DOHH2 (cell line): ENCODE data around the gene DMRT1.

Experiments
- EZH2phosphoT487 ChIP-seq: fragments of 200-600 bp; sonication (generic); IDR thresholded peaks from 2 replicates; pipeline ENCODE4 v1.6.1; 2017; ENCODE audit warnings: borderline replicate concordance, mild to moderate bottlenecking, antibody characterized with exemption, low read length, moderate library complexity, mixed read lengths
- TF ChIP-seq, protein P1 (sequence below): fragments of 200-600 bp; sonication (generic); IDR thresholded peaks from one replicate; pipeline ENCODE4 v1.5.1; 2014; ENCODE audit warnings: antibody characterized with exemption, mild to moderate bottlenecking, low read depth, low read length; ENCODE audit not compliant: poor library complexity, severe bottlenecking

GRCh38 chr9:805151-805550 is 36.3 kb upstream of the DMRT1 start:
- TF ChIP-seq, protein P1, sequence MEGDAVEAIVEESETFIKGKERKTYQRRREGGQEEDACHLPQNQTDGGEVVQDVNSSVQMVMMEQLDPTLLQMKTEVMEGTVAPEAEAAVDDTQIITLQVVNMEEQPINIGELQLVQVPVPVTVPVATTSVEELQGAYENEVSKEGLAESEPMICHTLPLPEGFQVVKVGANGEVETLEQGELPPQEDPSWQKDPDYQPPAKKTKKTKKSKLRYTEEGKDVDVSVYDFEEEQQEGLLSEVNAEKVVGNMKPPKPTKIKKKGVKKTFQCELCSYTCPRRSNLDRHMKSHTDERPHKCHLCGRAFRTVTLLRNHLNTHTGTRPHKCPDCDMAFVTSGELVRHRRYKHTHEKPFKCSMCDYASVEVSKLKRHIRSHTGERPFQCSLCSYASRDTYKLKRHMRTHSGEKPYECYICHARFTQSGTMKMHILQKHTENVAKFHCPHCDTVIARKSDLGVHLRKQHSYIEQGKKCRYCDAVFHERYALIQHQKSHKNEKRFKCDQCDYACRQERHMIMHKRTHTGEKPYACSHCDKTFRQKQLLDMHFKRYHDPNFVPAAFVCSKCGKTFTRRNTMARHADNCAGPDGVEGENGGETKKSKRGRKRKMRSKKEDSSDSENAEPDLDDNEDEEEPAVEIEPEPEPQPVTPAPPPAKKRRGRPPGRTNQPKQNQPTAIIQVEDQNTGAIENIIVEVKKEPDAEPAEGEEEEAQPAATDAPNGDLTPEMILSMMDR = no peak
- no peak for TF ChIP-seq EZH2phosphoT487
